Measurements from ENCODE around the gene DOCK3. TPM values are rescaled to one million over a fixed set of nuclear protein-coding genes. Genes with fewer than 3 reads are reported as not detected.

DOCK3 gene
- total and polyA plus RNA-seq, 3 donors from 2014 or later = 8.4 to 11.7 (median 11.2) TPM

DNA sequence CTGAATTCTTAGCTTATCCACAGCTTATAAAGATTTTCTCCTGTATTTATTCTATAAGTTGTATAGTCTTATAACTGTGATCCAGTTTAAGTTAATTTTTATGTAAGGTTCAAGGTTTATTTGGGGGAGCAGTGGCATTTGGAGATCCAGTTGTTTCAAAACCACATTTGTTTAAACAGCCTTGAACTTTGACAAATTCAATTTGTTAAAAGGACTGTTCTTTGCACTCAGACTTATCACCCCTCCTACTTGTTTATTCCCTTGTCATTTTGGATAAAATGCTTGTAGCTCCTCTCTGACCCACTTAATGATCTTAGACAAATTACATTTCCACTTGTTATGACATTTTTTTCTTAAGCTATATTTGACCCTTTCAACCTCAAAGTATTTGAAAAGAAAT is 327.8 kb downstream of the DOCK3 start:
- H3K9me3 ChIP-seq = no peaks in the 10 kb centered on the region
- H3K4me3 ChIP-seq = no peak overlapping the region
- no peaks in the 10 kb centered on the region for H3K36me3 ChIP-seq (ENCODE audit: low read depth, missing control alignments)
- TF ChIP-seq, protein P1, sequence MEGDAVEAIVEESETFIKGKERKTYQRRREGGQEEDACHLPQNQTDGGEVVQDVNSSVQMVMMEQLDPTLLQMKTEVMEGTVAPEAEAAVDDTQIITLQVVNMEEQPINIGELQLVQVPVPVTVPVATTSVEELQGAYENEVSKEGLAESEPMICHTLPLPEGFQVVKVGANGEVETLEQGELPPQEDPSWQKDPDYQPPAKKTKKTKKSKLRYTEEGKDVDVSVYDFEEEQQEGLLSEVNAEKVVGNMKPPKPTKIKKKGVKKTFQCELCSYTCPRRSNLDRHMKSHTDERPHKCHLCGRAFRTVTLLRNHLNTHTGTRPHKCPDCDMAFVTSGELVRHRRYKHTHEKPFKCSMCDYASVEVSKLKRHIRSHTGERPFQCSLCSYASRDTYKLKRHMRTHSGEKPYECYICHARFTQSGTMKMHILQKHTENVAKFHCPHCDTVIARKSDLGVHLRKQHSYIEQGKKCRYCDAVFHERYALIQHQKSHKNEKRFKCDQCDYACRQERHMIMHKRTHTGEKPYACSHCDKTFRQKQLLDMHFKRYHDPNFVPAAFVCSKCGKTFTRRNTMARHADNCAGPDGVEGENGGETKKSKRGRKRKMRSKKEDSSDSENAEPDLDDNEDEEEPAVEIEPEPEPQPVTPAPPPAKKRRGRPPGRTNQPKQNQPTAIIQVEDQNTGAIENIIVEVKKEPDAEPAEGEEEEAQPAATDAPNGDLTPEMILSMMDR (IDR thresholded peaks at IDR 0.05) = no peak
- TF ChIP-seq POLR2A (IDR thresholded peaks at IDR 0.05) = no peak
- H3K4me1 ChIP-seq = no peaks in the 10 kb centered on the region
- intact Hi-C loops (cut with DNase I; ENCODE audit: low total_unique reads) = no loop called here
- no peak overlapping the region for H3K27ac ChIP-seq
- no peak for DNase-seq
- H3K27me3 ChIP-seq = no peaks in the 10 kb centered on the region

DNA sequence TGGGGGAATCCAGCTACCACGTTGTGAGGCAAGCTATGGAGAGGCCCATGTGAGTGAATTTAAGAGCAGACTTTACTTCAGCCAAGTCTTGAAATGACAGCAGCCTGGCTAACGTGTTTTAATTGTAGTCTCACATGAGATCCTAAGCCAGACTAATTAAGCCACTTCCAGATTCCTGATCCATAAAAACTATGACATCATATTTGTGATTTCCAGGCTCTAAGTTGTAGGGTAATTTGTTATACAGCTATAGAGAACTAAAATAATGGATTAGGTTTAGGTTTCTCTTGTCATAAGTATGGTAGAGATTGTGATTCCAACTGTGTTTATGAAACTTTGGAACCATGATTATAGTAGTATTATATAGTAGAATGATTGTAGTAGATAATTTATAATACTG is 329.5 kb downstream of the DOCK3 start:
- Histone ChIP-seq H3K27ac (no peak overlapping the region), H3K4me1 (no peaks in the 10 kb centered on the region), H3K36me3 (ENCODE audit: low read depth, missing control alignments) (no peaks in the 10 kb centered on the region), H3K4me3 (no peak overlapping the region), H3K9me3 (no peaks in the 10 kb centered on the region), H3K27me3 (no peaks in the 10 kb centered on the region)
- intact Hi-C loops (cut with DNase I; ENCODE audit: low total_unique reads) = no loop called here
- no peak for DNase-seq
- no peak for TF ChIP-seq POLR2A (IDR thresholded peaks at IDR 0.05)
- TF ChIP-seq, protein P1 (IDR thresholded peaks at IDR 0.05) = no peak
- 53 to 67% methylated on average over 2 of the region's 2 CpGs for WGBS, 2 donors

DNA sequence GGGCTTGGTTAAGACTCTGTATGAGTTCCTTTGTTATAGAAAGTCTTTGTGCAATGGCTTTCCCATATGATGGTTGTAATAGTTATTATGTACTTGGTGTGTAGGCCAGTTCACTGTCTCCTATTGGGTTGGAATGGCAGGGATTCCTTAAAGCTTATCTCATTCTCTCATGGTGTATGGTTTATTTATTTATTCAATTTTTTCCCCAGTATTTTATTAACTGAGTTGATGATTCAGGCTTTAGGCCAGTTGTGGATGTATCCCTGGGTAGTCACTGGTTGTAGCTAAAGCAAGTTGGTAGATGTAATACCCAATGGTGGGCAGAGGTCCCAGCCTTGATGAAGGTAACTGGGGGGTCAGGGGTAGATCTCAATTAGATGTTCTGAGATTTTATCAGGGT is 349.4 kb downstream of the DOCK3 start:
- no peaks in the 10 kb centered on the region for H3K27me3 ChIP-seq
- no peak overlapping the region for H3K27ac ChIP-seq
- intact Hi-C loops (cut with DNase I; ENCODE audit: low total_unique reads) = no loop called here
- H3K4me3 ChIP-seq = no peak overlapping the region
- TF ChIP-seq POLR2A (IDR thresholded peaks at IDR 0.05) = no peak
- TF ChIP-seq, protein P1 (IDR thresholded peaks at IDR 0.05) = no peak
- DNase-seq = no peak
- no peaks in the 10 kb centered on the region for H3K36me3 ChIP-seq (ENCODE audit: low read depth, missing control alignments)
- no peaks in the 10 kb centered on the region for H3K4me1 ChIP-seq
- no peaks in the 10 kb centered on the region for H3K9me3 ChIP-seq

DNA sequence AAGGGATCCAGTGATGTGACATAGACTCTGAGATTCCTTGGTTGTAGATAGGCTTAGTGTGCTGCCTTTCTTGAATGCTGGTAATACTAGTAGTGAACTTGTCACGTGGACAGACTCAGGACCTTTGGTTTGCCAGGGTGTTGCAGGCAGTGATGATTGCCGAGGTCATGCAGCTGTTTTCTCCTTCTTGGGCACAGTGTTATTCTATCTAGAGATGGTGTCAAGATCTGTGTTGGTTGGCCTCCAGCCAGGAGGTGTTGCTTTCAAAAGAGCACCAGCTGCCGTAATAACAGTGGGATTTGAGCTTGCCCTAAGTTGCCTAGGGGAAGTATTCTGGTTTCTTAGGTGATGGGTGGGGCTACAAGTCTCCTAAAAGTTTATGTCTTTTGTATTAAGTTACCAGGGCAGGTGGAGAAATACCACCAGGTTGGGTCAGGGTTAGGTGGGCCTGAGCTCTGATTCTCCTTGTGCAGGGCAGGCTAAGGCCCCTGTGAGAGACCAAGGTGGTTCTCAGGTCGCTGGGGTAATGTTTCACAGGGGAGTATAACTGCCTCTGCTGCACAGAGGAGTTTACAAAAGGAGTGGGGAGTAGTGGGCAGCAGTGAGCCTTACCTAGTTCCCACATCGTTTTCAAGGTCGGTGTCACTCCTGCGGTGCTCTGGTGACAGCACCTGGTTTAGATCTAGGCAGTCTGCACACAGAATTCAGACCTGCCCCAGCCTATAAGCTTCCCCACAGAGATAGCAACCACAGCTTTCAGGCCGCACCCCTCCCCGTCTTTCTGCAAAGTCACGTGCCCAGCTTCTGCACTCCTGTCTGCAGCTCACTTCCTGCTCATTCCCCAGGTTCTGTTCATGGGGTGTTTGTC is 350.3 kb downstream of the DOCK3 start:
- intact Hi-C loops (cut with DNase I; ENCODE audit: low total_unique reads) = no loop called here
- Histone ChIP-seq H3K9me3 (no peaks in the 10 kb centered on the region), H3K36me3 (ENCODE audit: low read depth, missing control alignments) (no peaks in the 10 kb centered on the region), H3K27ac (no peak overlapping the region), H3K4me3 (no peak overlapping the region), H3K27me3 (no peaks in the 10 kb centered on the region), H3K4me1 (no peaks in the 10 kb centered on the region)
- TF ChIP-seq POLR2A (IDR thresholded peaks at IDR 0.05) = no peak
- TF ChIP-seq, protein P1 (IDR thresholded peaks at IDR 0.05) = no peak
- 45 to 58% methylated on average over 10 of the region's 10 CpGs for WGBS, 2 donors
- peak; percentile 15 for DNase-seq

DNA sequence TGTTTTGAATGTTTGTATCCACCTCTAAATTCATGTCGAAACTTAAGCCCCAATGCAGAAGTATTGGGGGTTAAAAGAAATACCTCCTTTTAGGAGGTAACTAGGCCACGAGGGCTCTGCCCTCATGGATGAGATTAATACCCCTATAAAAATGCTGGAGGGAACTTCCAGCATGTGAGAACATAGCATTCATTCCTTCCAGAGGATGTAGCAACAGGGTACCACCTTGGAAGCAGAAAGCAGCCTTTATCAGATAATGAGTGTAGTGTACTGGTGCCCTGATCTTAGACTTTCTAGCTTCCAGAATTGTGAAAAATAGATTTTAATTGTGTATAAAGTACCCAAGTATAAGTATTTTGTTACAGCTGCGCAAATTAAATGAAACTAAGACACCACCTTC is 356.9 kb downstream of the DOCK3 start:
- WGBS, 2 donors = 74 to 81% methylated on average over 3 of the region's 3 CpGs

More for the DNA sequence above, 356.9 kb downstream of the DOCK3 start:
- no peaks in the 10 kb centered on the region for H3K9me3 ChIP-seq
- H3K27me3 ChIP-seq = no peaks in the 10 kb centered on the region
- H3K4me1 ChIP-seq = no peaks in the 10 kb centered on the region
- H3K36me3 ChIP-seq (ENCODE audit: low read depth, missing control alignments) = no peaks in the 10 kb centered on the region
- intact Hi-C loops (cut with DNase I; ENCODE audit: low total_unique reads) = no loop called here
- TF ChIP-seq, protein P1 (IDR thresholded peaks at IDR 0.05) = no peak
- TF ChIP-seq POLR2A (IDR thresholded peaks at IDR 0.05) = no peak
- no peak for DNase-seq
- H3K4me3 ChIP-seq = no peak overlapping the region
- no peak overlapping the region for H3K27ac ChIP-seq
